Uterus (tissue), 4 donors: ENCODE data around the gene SH2D4B. TPM values are rescaled to one million over a fixed set of nuclear protein-coding genes. Genes with fewer than 3 reads are reported as not detected.
A peak's percentile ranks its signal among the peaks of the same experiment; 100 is the strongest.

Experiments used
- DNase-seq, 2 donors: peaks; one replicate each; pipeline ENCODE4 v3.0.0-alpha.2; 2019 to 2020
- H3K27ac ChIP-seq, 2 donors: fragments of 200-600 bp; sonication (generic); 1 replicate in 1 of 2; 2 replicates in 1 of 2; pipeline ENCODE4 v1.5.1; 2016 to 2018
- H3K27me3 ChIP-seq, 2 donors: fragments of 200-600 bp; sonication (generic); one replicate each; pipeline ENCODE4 v1.5.1; 2018 to 2019; ENCODE audit warnings: control low read depth in 1 of 2
- H3K36me3 ChIP-seq, 2 donors: fragments of 200-600 bp; sonication (generic); one replicate each; pipeline ENCODE4 v1.5.1; 2019; ENCODE audit warnings: control low read depth in 1 of 2
- H3K4me1 ChIP-seq, 2 donors: fragments of 200-600 bp; sonication (generic); one replicate each; pipeline ENCODE4 v1.5.1; 2018 to 2019; ENCODE audit warnings: control low read depth in 1 of 2
- H3K4me3 ChIP-seq, 2 donors: fragments of 200-600 bp; sonication (generic); 1 replicate in 1 of 2; 2 replicates in 1 of 2; pipeline ENCODE4 v1.5.1; 2018 to 2019; ENCODE audit warnings: mild to moderate bottlenecking in 1 of 2
- H3K9me3 ChIP-seq, 2 donors: fragments of 200-600 bp; sonication (generic); one replicate each; pipeline ENCODE4 v1.5.1; 2019; ENCODE audit warnings: control low read depth in 1 of 2
- CTCF ChIP-seq, 4 experiments: fragments of 200-600 bp in 2 of 4; fragments of 450-650 bp in 2 of 4; sonication (generic) in 2 of 4; IDR thresholded peaks; one replicate each; pipeline ENCODE4 v1.5.1; 2016 to 2019; ENCODE audit warnings: antibody characterized with exemption in 4 of 4, mild to moderate bottlenecking in 2 of 4, moderate library complexity in 1 of 4
- POLR2A ChIP-seq, 2 donors: fragments of 450-650 bp; IDR thresholded peaks; one replicate each; pipeline ENCODE4 v1.6.1; 2016; ENCODE audit warnings: antibody characterized with exemption in 2 of 2, mild to moderate bottlenecking in 1 of 2, moderate library complexity in 1 of 2
- intact Hi-C: fragments of 100-400 bp; cut with DNase I; formaldehyde crosslinking; loops from one replicate; pipeline ENCODE4 v1.15.1; 2023; ENCODE audit warnings: low total_unique reads
- total RNA-seq, 4 donors: library from RNA; depleted of rRNA in 3 of 4; stranded (reverse); fragments of >200 nt in 3 of 4; gene quantifications; one replicate each; pipeline versions ENCODE4 v1.1.0 to v1.2.4, GENCODE V29; 2014 to 2023
- donor health status: DM: yes; HTN: yes; CAD: no.

The SH2D4B gene
- total RNA-seq, 4 donors from 2014 or later, result 0.40 to 1.4 TPM; not detected in 2

- no peak for DNase-seq
- Histone ChIP-seq H3K4me3 (no peak overlapping the region), H3K9me3 (no peaks in the 10 kb centered on the region), H3K27ac (peak overlapping the region; percentile 5 to 76), H3K27me3 (no peaks in the 10 kb centered on the region), H3K4me1 (peaks cover 16 to 22% of the 10 kb centered on the region in 2 donors), H3K36me3 (no peaks in the 10 kb centered on the region)
- intact Hi-C loops, result loop anchor here (5.0 kb wide), 1 partner anchor 46 kb away; no protein-coding TSS in a partner anchor
- TF ChIP-seq CTCF (IDR thresholded peaks at IDR 0.05) (no peak), POLR2A (IDR thresholded peaks at IDR 0.05) (no peak)
These were observed 34.8 kb upstream of the SH2D4B start for GRCh38 chr10:80502621-80503583.

- no peaks in the 10 kb centered on the region for H3K27me3 ChIP-seq
- no peaks in the 10 kb centered on the region for H3K9me3 ChIP-seq
- intact Hi-C loops, result loop anchor here (5.0 kb wide), 1 partner anchor 46 kb away; no protein-coding TSS in a partner anchor
- H3K4me3 ChIP-seq, result no peak overlapping the region
- no peak for DNase-seq
- no peak for TF ChIP-seq POLR2A (IDR thresholded peaks at IDR 0.05)
- TF ChIP-seq CTCF (IDR thresholded peaks at IDR 0.05), result no peak
- H3K4me1 ChIP-seq, result peaks cover 9 to 23% of the 10 kb centered on the region in 2 donors
- no peaks in the 10 kb centered on the region for H3K36me3 ChIP-seq
- peak overlapping the region; percentile 63 to 76 for H3K27ac ChIP-seq
These were observed 34.0 kb upstream of the SH2D4B start for GRCh38 chr10:80503584-80504157.

GRCh38 chr10:80504158-80504811, 33.4 kb upstream of the SH2D4B start:
- H3K27ac ChIP-seq, result peak overlapping the region; percentile 63 to 76
- H3K27me3 ChIP-seq, result no peaks in the 10 kb centered on the region
- H3K9me3 ChIP-seq, result no peaks in the 10 kb centered on the region
- no peak overlapping the region for H3K4me3 ChIP-seq
- no peaks in the 10 kb centered on the region for H3K36me3 ChIP-seq
- intact Hi-C loops, result loop anchor here (5.0 kb wide), 1 partner anchor 47 kb away; no protein-coding TSS in a partner anchor
- H3K4me1 ChIP-seq, result peaks cover 5 to 25% of the 10 kb centered on the region in 2 donors
- TF ChIP-seq POLR2A (IDR thresholded peaks at IDR 0.05) (no peak), CTCF (IDR thresholded peaks at IDR 0.05) (no peak)
- no peak for DNase-seq

- TF ChIP-seq POLR2A (IDR thresholded peaks at IDR 0.05), result no peak
- no peak for TF ChIP-seq CTCF (IDR thresholded peaks at IDR 0.05)
- H3K36me3 ChIP-seq, result no peaks in the 10 kb centered on the region
- peak overlapping the region; percentile 63 to 76 for H3K27ac ChIP-seq
- H3K9me3 ChIP-seq, result no peaks in the 10 kb centered on the region
- DNase-seq, result no peak
- no peaks in the 10 kb centered on the region for H3K27me3 ChIP-seq
- H3K4me1 ChIP-seq, result peaks cover 0 to 22% of the 10 kb centered on the region in 2 donors
- intact Hi-C loops, result loop anchor here (5.0 kb wide), 1 partner anchor 48 kb away; no protein-coding TSS in a partner anchor
- no peak overlapping the region for H3K4me3 ChIP-seq
These were observed 32.7 kb upstream of the SH2D4B start for GRCh38 chr10:80504897-80505465.
